ENCODE data around the gene SPOCK1. TPM values are rescaled to one million over a fixed set of nuclear protein-coding genes. Genes with fewer than 3 reads are reported as not detected.

The SPOCK1 gene
- total RNA-seq, 1 experiment from 2014 or later = 0.27 TPM

- TF ChIP-seq, protein P1, sequence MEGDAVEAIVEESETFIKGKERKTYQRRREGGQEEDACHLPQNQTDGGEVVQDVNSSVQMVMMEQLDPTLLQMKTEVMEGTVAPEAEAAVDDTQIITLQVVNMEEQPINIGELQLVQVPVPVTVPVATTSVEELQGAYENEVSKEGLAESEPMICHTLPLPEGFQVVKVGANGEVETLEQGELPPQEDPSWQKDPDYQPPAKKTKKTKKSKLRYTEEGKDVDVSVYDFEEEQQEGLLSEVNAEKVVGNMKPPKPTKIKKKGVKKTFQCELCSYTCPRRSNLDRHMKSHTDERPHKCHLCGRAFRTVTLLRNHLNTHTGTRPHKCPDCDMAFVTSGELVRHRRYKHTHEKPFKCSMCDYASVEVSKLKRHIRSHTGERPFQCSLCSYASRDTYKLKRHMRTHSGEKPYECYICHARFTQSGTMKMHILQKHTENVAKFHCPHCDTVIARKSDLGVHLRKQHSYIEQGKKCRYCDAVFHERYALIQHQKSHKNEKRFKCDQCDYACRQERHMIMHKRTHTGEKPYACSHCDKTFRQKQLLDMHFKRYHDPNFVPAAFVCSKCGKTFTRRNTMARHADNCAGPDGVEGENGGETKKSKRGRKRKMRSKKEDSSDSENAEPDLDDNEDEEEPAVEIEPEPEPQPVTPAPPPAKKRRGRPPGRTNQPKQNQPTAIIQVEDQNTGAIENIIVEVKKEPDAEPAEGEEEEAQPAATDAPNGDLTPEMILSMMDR (IDR thresholded peaks at IDR 0.05 in 2 of 3, conservative IDR thresholded peaks at IDR 0.05 in 1 of 3; ENCODE audit: borderline replicate concordance in 1 of 3, insufficient read depth in 1 of 3, low read depth in 2 of 3, low read length in 2 of 3) = no peak
- TF ChIP-seq, protein P2, sequence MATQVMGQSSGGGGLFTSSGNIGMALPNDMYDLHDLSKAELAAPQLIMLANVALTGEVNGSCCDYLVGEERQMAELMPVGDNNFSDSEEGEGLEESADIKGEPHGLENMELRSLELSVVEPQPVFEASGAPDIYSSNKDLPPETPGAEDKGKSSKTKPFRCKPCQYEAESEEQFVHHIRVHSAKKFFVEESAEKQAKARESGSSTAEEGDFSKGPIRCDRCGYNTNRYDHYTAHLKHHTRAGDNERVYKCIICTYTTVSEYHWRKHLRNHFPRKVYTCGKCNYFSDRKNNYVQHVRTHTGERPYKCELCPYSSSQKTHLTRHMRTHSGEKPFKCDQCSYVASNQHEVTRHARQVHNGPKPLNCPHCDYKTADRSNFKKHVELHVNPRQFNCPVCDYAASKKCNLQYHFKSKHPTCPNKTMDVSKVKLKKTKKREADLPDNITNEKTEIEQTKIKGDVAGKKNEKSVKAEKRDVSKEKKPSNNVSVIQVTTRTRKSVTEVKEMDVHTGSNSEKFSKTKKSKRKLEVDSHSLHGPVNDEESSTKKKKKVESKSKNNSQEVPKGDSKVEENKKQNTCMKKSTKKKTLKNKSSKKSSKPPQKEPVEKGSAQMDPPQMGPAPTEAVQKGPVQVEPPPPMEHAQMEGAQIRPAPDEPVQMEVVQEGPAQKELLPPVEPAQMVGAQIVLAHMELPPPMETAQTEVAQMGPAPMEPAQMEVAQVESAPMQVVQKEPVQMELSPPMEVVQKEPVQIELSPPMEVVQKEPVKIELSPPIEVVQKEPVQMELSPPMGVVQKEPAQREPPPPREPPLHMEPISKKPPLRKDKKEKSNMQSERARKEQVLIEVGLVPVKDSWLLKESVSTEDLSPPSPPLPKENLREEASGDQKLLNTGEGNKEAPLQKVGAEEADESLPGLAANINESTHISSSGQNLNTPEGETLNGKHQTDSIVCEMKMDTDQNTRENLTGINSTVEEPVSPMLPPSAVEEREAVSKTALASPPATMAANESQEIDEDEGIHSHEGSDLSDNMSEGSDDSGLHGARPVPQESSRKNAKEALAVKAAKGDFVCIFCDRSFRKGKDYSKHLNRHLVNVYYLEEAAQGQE (IDR thresholded peaks at IDR 0.05; ENCODE audit: low read depth) = no peak
- TF ChIP-seq JUND (IDR thresholded peaks at IDR 0.05) (no peak), SIN3A (IDR thresholded peaks at IDR 0.05; ENCODE audit: low read depth) (no peak)
Measured at GRCh38 chr5:137090151-137090550, 409.0 kb downstream of the SPOCK1 start (continued).

DNA sequence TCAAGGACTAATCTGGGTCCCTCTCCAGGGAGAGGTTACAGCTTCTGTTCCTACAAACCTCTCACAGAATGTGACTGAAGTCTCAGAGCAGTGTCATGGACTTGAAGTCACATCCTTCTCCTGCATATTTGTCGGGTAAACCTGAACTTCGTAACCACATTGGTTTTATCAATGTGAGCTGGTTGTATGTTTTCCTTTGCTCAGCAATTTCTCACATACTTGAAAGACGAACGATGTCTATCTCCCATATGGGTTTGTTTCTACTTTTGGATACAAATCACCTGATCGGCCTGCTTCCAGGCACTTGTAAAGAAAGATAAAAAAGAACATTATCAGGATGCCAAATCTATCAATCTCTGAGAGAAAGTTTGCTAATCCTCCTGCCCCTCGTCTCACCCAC, 411.0 kb downstream of the SPOCK1 start:
- Histone ChIP-seq H3K9me2 (ENCODE audit: insufficient read depth) (no peaks in the 10 kb centered on the region), H2AFZ (ENCODE audit: low read depth, low read length, poor library complexity, severe bottlenecking) (no peak overlapping the region), H3K79me2 (ENCODE audit: insufficient read depth, low read length) (no peaks in the 10 kb centered on the region), H3K27me3 (ENCODE audit: insufficient read depth, low read length) (peaks cover 59% of the 10 kb centered on the region), H4K20me1 (ENCODE audit: insufficient read depth) (no peaks in the 10 kb centered on the region), H3K27ac (ENCODE audit: low read depth, low read length) (no peak overlapping the region), H3K9ac (ENCODE audit: low read length) (no peak overlapping the region), H3K4me3 (replicated peaks in 1 of 2; ENCODE audit: low read depth in 1 of 2, low read length in 2 of 2) (no peak overlapping the region), H3K36me3 (ENCODE audit: control insufficient read depth in 1 of 2, insufficient read depth in 2 of 2, low read length in 2 of 2) (no peaks in the 10 kb centered on the region), H3K9me3 (ENCODE audit: control insufficient read depth in 1 of 2, insufficient read depth in 1 of 2, low read depth in 1 of 2, low read length in 2 of 2) (no peaks in the 10 kb centered on the region), H3K4me2 (ENCODE audit: low read length) (no peak overlapping the region), H3K4me1 (ENCODE audit: control insufficient read depth in 1 of 2, insufficient read depth in 2 of 2, low read length in 2 of 2) (no peaks in the 10 kb centered on the region)
- intact Hi-C loops (cut with micrococcal nuclease) = no loop called here
- no peak for DNase-seq (ENCODE audit: low read depth, low spot score)
- BruUV-seq (replicated peaks) = no TSS peak
- ATAC-seq = no peak
- ChIA-PET POLR2A (no interaction called here), CTCF (interaction anchor here (1.1 kb wide), 1 partner anchor 13 kb away, joined by 5 read pairs; no protein-coding TSS in a partner anchor), RAD21 (ENCODE audit: low non-redundant PET in 1 of 2, low total read pairs in 2 of 2, uncharacterized antibody in 2 of 2, unreplicated experiment in 2 of 2) (no interaction called here)
- TF ChIP-seq SRF (IDR thresholded peaks at IDR 0.05; ENCODE audit: low read depth) = no peak
- TF ChIP-seq EZH2 (IDR thresholded peaks at IDR 0.05) = no peak
- TF ChIP-seq TCF7L2 (IDR thresholded peaks at IDR 0.05; ENCODE audit: borderline replicate concordance, extremely low read depth, insufficient read depth, insufficient read length) = no peak
- no peak for TF ChIP-seq ZNF274 (IDR thresholded peaks at IDR 0.05; ENCODE audit: low read depth, low read length)
- no peak for TF ChIP-seq SP1 (IDR thresholded peaks at IDR 0.05; ENCODE audit: low read depth)
- no peak for TF ChIP-seq SIN3A (IDR thresholded peaks at IDR 0.05; ENCODE audit: low read depth)
- TF ChIP-seq CEBPB (IDR thresholded peaks at IDR 0.05; ENCODE audit: low read depth) = no peak
- no peak for TF ChIP-seq CBX3 (IDR thresholded peaks at IDR 0.05; ENCODE audit: low read depth)

Measured in HCT116 (cell line).